SHP77 (cell line): ENCODE data around the gene MEGF10.
A peak's percentile ranks its signal among the peaks of the same experiment; 100 is the strongest.
"Not testable (repeated sequence)": the region's sequence is repeated elsewhere in the genome, so short reads cannot be mapped to it uniquely, and the experiment has no call there.

Source experiments
- DNase-seq, 2 experiments: peaks; one replicate each; lab custom pipeline; 2025; lab: John Stamatoyannopoulos, UW

MEGF10 gene

GRCh38 chr5:127290019-127290945 lies at the start of gene MEGF10:
TSS of gene MEGF10 (plus strand) at chr5:127290796. CDS start at chr5:127331309, 40,513 bp downstream.
- DNase-seq = no peak

GRCh38 chr5:127243011-127243410 lies 47.6 kb upstream of the MEGF10 start:
- DNase-seq = no peak

DNA sequence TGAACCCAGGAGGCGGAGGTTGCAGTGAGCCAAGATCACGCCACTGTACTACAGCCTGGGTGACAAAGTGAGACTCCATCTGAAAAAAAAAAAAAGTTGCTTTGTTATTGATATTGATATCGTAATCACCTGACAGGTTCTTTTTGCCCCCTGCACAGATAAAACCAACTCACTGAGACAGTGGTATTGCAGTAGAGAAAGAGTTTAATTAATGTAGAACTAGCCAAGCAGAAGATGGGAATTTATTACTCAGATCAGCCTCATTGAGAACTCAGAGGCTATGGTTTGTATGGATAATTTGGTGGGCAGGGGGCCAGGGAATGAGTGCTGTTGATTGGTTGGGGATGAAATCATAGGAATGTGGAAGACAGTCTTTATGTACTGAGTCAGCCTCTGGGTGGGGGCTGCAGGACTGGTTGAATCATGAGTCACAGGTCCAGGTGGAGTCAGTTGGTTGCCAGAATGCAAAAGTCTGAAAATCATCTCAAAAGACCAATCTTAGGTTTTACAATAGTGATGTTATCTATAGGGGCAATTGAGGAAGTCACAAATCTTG lies 35.8 kb upstream of the MEGF10 start:
- no peak for DNase-seq

DNA sequence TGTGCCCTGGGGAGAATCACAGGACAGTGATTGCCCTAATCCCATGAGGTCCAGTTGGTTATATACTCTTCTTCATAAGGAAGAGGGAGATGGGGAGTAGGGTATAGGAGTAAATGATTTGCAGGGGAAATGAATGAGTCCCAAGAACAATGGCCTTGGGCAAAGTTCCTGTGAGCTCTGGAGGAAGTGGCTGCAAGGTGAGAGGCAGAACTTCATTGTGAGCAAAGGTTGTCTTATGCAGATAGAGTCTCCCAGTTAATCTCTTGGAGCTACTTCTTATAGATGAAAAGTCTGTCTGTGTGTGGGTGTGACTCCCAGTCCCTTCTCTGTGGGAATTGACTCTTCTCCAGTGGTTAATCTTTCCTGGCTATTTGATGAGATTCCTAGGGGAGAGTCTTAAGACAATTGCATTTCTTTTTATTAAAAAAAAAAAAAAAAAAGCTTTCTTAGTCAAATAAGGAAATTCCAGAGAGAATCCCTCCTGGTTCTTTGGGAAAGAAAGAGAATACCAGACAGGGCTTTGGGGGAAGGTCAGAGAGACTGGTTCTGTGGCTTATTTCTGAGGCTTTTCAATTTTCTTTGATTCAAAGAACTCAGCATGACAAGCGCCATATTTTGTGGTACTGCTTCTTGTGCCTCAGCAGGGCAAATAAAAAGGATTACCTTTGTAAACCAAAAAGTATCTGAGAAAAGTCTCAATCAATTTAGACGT lies 33.6 kb upstream of the MEGF10 start:
- DNase-seq = no peak

DNA sequence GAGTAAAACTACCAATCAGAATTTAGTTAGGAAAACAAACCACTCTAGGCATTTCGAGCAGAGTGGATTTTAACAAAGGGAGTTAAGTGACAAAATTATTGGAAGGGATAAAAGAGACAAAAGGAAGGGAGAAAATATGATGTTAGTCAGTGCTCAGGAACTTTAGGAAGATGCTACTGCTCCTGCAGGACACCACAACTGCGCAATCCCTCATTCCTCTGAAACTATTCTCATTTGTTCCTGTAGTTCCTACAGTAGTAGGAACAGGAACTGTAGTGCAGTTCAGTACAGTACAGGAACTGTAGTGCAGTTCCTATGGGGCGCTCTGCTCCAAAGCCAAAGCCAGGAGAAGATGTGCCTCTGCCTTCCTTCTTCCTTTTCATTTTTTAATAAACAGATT lies 29.9 kb upstream of the MEGF10 start:
- no peak for DNase-seq

GRCh38 chr5:127265473-127265872 lies 25.1 kb upstream of the MEGF10 start:
- not testable (repeated sequence) for DNase-seq

- not testable (repeated sequence) for DNase-seq
Observed at GRCh38 chr5:127268342-127268741, 22.3 kb upstream of the MEGF10 start.

- DNase-seq = not testable (repeated sequence)
Observed at GRCh38 chr5:127270713-127271112, 19.9 kb upstream of the MEGF10 start.

DNA sequence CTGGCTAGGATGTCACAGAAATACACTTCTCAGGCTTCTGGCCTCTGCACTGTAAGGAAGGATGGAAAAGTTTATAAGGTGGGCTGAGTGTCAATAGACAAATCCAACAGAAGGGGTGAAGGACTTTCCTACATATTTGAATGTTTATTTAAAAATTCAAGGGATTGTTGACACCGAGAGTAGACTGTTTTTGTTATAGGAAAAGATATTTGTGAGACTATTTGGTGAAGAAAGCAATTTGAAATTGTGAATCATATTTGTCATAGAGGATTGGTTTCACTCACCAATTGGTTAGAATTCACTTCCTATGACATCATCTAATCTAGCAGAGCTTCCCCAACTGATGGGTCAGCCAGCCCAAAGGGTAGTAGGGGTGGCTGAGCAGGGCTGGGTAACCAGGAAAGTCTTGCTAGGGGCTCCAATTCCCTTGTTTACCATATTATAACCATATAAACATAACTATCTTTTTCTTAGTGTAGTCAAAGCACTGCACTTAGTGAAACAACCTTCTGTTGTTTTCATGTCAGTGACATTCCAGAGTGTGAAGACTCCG lies 14.9 kb upstream of the MEGF10 start:
- DNase-seq = peak in 1 of 2 experiments; percentile 8

DNA sequence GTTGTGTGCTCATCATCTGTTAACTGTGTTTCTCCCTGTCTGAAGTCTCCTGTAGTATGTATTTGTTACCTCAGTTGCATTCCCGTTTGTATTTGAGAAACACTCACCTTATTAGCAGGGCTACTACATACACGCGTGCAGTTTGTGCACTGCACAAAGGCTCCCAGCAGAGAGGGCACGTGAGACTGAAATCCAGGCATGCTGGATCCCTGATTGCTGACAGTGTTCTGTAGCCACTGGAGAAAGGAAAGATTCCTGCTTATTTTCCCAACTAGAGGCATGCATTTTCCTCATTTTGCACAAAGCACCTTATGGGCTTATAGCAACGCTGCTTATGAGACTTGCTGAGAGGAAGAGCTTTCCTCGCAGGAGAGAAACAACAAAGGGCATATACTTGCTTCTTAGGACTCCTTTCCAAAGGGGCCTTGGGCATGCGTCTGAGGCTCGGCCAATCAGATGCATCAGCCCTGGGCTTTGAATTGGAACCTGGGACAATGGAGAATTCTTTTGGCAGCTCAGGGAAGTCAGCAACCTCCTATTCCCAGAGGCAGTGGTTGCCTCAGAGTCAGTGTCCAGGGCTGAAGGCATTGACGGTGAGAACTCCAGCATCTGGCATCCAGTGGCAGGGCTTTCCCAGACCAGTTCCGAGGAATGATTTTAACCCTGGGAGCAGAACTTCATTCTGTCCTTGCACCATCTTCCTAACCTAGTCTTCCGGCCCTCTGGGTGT lies 9.9 kb upstream of the MEGF10 start:
- peak; percentile 85 to 91 for DNase-seq

DNA sequence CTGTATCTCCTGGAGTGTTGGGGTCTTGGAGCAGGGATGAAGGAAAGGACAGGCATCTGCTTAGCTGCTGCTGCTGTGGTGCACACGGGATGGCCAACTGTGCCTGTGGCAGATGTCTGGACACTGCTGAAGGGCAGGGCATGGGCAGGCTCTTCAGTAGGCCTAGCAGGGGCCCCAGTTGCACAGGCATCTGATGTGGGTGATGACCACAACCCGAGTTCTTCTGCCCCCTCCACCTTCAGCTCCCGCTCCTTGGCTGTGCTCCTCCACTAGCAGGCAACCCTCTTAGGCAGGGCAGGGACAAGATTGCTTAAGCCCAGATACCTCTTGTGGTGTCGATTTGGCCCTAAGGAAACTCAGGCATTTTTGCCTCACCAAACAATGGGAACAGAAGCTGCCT lies 9.0 kb upstream of the MEGF10 start:
- DNase-seq = no peak

GRCh38 chr5:127288676-127289075 lies 1.9 kb upstream of the MEGF10 start:
- DNase-seq = no peak

GRCh38 chr5:127290946-127291693 lies 524 bp downstream of the MEGF10 start:
- DNase-seq = no peak

DNA sequence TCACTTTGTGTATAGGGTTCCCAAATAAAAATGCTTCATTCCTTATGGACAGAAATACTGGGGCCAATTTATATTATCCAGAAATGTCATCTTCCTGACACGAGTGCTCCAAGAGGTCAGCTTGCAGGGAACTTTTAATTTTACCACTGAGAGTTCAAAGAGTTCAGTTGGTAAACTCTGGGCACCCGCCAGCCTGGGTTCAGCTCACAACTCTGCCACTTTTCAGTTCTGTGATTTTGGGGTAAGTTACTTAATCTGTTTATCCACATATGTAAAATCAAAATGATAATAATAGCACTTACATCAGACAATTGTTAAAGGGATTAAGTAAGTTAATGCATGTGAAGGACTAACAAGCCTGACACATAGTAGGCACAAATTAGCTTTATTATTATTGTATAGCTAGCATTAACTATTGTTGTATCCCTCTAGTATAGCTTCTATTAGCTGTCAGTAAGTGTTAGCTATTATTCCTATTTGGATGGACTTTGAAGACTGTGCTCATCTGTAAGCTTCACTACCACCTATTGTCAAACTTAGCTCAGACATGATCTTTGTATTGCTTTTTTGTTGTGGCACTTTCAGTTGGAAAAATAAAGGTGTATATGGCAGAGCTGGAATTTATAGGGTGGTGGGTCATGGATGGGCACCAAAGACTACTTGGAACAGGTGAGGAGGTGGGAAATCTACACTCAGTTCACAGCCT lies 1.6 kb downstream of the MEGF10 start:
- no peak for DNase-seq

DNA sequence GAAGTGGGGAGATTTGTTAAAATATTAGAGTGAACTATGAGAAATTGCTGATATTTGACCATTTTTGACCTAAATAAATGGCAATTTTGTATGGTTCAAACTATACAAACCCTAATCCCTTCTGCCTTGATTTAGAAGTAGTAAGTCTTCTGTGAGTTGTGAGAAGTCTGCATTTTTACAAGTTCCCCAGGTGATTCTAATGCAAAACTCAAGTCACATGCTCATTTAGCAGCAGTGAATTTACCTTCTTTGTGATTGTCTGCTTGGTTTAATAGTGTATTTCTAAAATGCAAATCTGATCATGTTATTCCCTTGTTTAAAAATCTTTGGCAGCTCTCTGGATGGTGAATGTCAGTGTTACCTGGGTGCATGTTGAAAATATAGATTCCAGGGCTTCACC lies 2.8 kb downstream of the MEGF10 start:
- DNase-seq = no peak

DNA sequence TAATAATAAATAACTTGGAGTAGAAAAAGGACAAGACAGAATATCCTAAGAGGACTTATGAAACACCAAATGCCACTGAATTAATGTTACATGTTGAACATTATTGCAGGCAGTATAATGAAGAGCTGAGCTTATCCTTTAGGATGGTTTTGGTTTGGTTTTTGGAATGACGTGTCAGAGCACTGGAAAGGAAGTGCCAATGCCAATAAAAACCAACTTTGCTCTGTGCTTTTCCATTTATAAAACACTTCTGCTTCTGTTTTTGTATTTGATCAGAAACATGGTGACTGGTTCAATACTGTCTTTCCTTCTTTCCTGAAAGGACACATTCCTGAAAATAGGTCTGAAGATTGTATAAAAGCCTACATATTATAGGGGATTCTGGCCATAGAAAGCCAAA lies 4.2 kb downstream of the MEGF10 start:
- DNase-seq = no peak

- no peak for DNase-seq
Observed at GRCh38 chr5:127295454-127295853, 4.9 kb downstream of the MEGF10 start.

- DNase-seq = no peak
Observed at GRCh38 chr5:127296321-127296720, 5.7 kb downstream of the MEGF10 start.

GRCh38 chr5:127296894-127297293 lies 6.3 kb downstream of the MEGF10 start:
- not testable (repeated sequence) for DNase-seq

- no peak for DNase-seq
Observed at GRCh38 chr5:127297348-127298035, 6.9 kb downstream of the MEGF10 start.
